Activated T-cell treated with anti-CD3 and anti-CD28 coated beads, Interleukin-2, amount 50 U/mL, for 4 hours (primary cell): ENCODE results near the gene TEX14. TPM values are rescaled to one million over a fixed set of nuclear protein-coding genes. Genes with fewer than 3 reads are reported as not detected.
"Not testable (repeated sequence)": the region's sequence is repeated elsewhere in the genome, so short reads cannot be mapped to it uniquely, and the experiment has no call there.

ENCODE experiments used
- ATAC-seq, 2 donors: fragments of 200-7000 bp; cut with Tn5 transposase; one replicate each; pipeline ENCODE4 v1.10.0; 2021
- DNase-seq: peaks from one replicate; pipeline ENCODE4 v3.0.0-alpha.2; 2020
- H3K27me3 Mint-ChIP-seq: one replicate; pipeline ENCODE4 v1.8.0; 2021; ENCODE audit warnings: low read depth, mixed read lengths
- H3K36me3 Mint-ChIP-seq: one replicate; pipeline ENCODE4 v1.8.0; 2022; ENCODE audit warnings: mixed read lengths; ENCODE audit not compliant: insufficient read depth
- H3K4me1 Mint-ChIP-seq: one replicate; pipeline ENCODE4 v1.8.0; 2021; ENCODE audit warnings: low read depth, mixed read lengths
- H3K4me3 Mint-ChIP-seq: one replicate; pipeline ENCODE4 v1.8.0; 2021; ENCODE audit warnings: mild to moderate bottlenecking, moderate library complexity, mixed read lengths
- H3K9me3 Mint-ChIP-seq: one replicate; pipeline ENCODE4 v1.8.0; 2021; ENCODE audit warnings: mixed read lengths
- total RNA-seq, 3 donors: library from RNA; stranded (reverse); gene quantifications; one replicate each; pipeline ENCODE4 v1.2.1, GENCODE V29; 2021

TEX14 gene
- total RNA-seq, 3 donors from 2014 or later, result 0.20 to 0.43 (median 0.29) TPM

DNA sequence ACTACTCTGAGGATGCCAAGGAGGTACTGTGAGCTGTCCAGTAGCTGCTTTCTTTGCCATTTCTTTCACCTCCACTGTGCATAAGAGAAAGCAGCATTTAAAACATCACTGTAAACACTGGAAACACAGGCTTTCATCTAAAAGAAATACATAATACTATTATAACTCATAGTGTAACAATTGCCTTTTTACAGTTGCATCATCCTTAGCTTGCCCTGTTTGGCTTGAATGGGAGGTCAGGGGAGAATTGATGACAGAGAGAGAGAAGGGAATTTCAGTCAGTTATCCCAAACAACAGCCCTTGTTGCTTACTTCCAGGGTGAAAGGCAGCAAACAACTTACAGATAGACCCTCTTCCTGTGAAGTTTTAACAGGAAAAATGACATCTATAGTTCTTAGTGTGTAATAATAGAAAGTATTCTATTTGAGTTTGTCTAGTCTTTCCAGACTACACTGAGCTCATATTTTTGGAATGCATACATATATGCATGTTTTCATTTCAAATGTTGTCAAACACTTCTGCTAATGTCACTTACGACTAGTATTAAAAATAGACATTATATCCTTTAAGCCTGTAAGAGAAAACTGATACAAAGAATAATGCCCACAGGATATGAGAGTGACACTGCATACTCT lies 105.7 kb downstream of the TEX14 start:
- no peaks in the 10 kb centered on the region for H3K27me3 Mint-ChIP-seq
- no peaks in the 10 kb centered on the region for H3K9me3 Mint-ChIP-seq
- H3K4me1 Mint-ChIP-seq, result peaks cover 4% of the 10 kb centered on the region
- ATAC-seq (no peak), DNase-seq (no peak)
- no peaks in the 10 kb centered on the region for H3K36me3 Mint-ChIP-seq
- H3K4me3 Mint-ChIP-seq, result no peak overlapping the region

DNA sequence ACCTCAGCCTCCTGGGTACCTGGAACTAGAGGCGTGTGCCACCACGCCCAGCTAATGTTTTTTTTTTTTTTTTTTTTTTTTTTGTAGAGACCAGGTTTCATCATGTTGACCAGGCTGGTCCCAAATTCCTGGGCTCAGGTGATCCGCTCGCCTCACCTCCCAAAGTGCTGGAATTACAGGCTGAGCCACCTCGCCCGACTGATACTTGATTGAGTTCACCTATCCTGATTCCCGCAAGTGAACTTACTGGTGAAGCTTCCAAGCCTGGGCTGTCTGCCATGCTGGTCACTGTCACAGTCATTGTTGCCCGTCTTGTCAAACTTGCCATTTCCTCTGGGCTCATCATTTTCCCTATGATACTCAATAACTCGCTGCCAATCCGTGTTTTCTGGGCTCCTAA lies 106.3 kb downstream of the TEX14 start:
- no peak for ATAC-seq
- DNase-seq, result no peak
- Mint-ChIP-seq H3K27me3 (no peaks in the 10 kb centered on the region), H3K4me3 (no peak overlapping the region), H3K9me3 (no peaks in the 10 kb centered on the region), H3K4me1 (peaks cover 4% of the 10 kb centered on the region), H3K36me3 (no peaks in the 10 kb centered on the region)

DNA sequence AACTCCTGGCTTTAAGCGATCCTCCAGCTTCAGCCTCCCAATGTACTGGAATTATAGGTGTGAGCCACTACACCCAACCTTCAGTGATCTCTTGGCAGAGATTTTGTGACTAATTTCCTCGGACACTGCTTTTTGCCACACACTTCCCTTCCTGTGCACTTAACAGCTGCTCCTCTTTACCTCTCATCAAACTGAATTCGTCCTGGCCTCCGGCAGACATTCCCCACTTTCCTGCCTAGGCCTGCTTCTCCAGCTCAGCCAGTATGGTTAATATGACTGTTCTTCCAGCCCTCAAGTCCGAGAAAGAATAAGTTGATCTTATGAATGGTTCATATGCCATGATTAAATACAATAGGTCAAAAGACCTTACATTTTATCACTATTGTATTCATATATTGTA lies 108.4 kb downstream of the TEX14 start:
- no peak for ATAC-seq
- H3K9me3 Mint-ChIP-seq, result no peaks in the 10 kb centered on the region

DNA sequence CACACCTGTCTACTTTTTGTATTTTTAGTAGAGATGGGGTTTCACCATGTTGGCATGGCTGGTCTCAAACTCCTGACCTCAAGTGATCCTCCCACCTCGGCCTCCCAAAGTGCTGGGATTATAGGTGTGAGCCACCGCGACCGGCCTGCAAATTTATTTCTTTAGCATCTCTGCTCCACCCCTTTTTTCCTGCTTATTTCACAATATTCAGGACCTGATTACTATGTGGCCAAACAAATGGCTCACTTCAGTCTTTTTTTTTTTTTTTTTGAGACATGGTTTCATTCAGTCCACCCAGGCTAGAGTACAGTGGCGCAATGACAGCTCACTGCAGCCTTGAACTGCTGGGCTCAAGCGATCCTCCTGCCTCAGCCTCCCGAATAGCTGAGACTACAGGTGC lies 109.1 kb downstream of the TEX14 start:
- H3K4me3 Mint-ChIP-seq, ATAC-seq, H3K9me3 Mint-ChIP-seq, H3K27me3 Mint-ChIP-seq, DNase-seq, H3K4me1 Mint-ChIP-seq, H3K36me3 Mint-ChIP-seq: not testable (repeated sequence)

More for the DNA sequence above, 108.4 kb downstream of the TEX14 start:
- H3K4me3 Mint-ChIP-seq, result no peak overlapping the region
- no peaks in the 10 kb centered on the region for H3K36me3 Mint-ChIP-seq
- peaks cover 4% of the 10 kb centered on the region for H3K4me1 Mint-ChIP-seq
- no peaks in the 10 kb centered on the region for H3K27me3 Mint-ChIP-seq
- no peak for DNase-seq

DNA sequence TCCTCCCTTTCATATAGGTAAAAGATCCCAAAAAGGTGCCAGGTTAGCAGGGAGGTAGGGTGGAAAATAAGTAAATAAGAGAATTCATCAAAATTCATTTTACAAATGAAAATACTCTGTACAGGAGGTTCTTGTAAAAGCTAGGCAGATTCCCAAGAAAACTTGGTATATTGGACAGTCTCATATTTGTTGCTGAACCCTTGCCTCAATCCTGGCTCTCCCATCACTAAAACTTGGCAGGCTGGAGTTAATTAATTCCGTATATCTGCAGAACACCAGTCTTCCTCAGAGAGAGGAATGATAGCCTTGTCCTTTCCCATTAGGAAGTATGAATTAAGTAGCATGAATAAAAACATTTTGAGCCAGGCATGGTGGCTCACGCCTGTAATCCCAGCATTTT lies 111.2 kb downstream of the TEX14 start:
- Mint-ChIP-seq H3K4me1 (no peaks in the 10 kb centered on the region), H3K4me3 (no peak overlapping the region), H3K27me3 (no peaks in the 10 kb centered on the region), H3K36me3 (no peaks in the 10 kb centered on the region), H3K9me3 (no peaks in the 10 kb centered on the region)
- DNase-seq (no peak), ATAC-seq (no peak)

DNA sequence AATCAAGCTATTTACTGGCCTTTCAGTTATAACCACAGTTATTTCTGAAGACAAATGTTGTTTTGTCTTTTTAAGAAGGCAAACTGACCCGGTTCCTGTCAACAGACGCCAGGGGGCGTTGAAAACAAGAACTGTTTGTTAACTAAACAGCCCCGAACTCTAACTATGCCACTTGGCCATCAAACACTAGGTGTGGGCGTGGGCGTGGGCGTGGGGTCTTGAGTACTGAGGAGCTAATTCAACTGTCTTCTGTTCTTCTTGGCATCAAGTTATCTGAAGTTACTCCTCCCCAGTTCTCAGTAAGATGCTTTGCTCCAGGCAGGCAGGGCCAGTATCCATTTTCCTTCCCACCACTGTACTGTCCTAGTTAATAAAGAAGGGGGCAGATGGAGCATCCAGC lies 114.1 kb downstream of the TEX14 start:
- H3K9me3 Mint-ChIP-seq, result no peaks in the 10 kb centered on the region
- no peaks in the 10 kb centered on the region for H3K27me3 Mint-ChIP-seq
- DNase-seq, result peak; percentile 46
- no peak overlapping the region for H3K4me3 Mint-ChIP-seq
- no peaks in the 10 kb centered on the region for H3K4me1 Mint-ChIP-seq
- no peak for ATAC-seq
- H3K36me3 Mint-ChIP-seq, result no peaks in the 10 kb centered on the region

DNA sequence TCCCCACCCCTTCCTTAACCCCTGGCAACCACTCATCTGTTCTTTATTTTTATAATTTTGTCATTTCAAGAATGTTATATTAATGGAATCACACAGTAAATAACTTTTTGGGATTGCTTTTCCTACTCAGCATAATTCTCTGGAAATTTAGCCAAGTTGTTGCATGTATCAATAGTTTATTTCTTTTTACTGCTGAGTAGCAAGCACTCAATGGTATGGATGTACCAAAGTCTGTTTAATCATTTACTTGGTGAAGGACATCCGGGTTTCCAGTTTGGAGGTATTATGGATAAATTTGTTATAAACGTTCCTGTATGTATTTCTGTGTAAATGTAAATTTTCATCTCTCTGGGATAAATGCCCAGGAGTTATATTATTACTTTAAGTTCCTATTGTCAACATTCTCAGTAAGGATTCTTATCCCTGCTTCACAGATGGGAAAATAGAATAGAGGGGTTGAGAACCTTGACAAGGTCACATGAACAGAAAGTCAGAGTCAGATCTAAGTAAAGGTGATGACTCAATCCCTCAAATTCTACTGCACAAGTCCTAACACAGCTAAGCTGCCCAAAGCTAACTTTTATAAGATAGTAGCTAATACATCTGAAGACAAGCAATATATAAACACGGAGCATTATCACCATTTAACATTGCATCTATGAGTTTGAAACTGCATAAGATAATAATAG lies 115.0 kb downstream of the TEX14 start:
- Mint-ChIP-seq H3K4me3 (no peak overlapping the region), H3K27me3 (no peaks in the 10 kb centered on the region), H3K9me3 (no peaks in the 10 kb centered on the region), H3K36me3 (no peaks in the 10 kb centered on the region), H3K4me1 (no peaks in the 10 kb centered on the region)
- ATAC-seq, result no peak
- DNase-seq, result no peak

DNA sequence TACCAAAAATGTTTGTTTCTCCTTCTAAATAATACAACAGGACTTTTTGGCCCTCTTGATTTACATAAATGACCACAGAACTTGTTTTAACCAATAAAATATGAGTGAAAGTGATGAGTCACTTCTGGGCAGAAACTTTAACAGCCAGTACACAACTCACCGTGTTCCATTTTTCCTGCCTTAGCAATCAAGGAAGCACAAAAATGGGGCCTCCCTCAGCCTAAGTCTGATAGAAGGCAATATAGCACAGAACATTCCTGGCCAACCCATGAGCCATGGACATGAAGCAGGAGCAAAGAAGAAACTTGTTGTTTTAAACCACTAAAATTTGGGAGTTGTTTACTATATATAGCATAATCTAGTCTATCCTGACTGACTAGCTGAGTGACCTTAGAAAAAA lies 116.3 kb downstream of the TEX14 start:
- no peak for DNase-seq
- no peak for ATAC-seq
- H3K36me3 Mint-ChIP-seq, result no peaks in the 10 kb centered on the region
- H3K4me1 Mint-ChIP-seq, result no peaks in the 10 kb centered on the region
- H3K4me3 Mint-ChIP-seq, result no peak overlapping the region
- H3K27me3 Mint-ChIP-seq, result no peaks in the 10 kb centered on the region
- H3K9me3 Mint-ChIP-seq, result no peaks in the 10 kb centered on the region

DNA sequence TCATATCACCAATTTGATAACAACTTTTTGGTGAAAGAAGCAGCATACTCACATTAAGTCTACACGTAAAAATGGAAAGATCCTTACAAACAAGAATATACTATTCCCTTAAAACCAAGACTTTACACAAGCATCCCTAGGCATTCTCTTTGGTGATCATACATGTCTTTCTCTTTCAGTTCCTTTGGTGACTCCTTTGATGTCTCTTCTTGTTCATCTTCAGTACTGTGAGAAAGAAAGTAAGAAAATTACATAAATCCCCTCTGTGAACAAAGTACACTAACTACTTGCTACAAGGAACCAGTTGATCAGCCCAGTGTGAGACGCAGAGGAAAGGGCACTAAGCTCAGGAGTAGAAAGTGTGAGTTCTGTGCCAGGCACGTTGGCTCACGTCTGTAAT lies 117.8 kb downstream of the TEX14 start:
- ATAC-seq (no peak), DNase-seq (no peak)
- Mint-ChIP-seq H3K4me3 (no peak overlapping the region), H3K4me1 (no peaks in the 10 kb centered on the region), H3K36me3 (no peaks in the 10 kb centered on the region), H3K27me3 (no peaks in the 10 kb centered on the region), H3K9me3 (no peaks in the 10 kb centered on the region)

DNA sequence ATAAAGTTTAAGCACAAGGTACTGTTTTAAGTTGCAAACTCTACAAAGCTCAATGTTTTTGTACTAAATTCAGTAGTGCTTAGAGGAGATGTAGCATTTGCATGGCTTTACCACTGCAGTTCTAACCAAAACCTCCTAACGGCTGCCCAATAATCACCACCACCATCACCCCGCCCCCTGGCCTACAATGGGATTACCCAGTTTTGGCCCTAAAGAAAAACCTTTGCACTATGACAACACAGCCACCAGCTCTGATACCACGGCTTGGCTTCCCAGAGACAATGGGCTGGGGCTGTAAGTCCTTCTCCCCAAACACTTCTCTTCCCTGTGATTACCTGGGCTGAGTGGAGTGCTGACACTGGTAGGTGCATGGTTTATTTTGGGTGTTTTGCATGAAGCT lies 119.0 kb downstream of the TEX14 start:
- H3K9me3 Mint-ChIP-seq, result no peaks in the 10 kb centered on the region
- no peaks in the 10 kb centered on the region for H3K36me3 Mint-ChIP-seq
- no peak overlapping the region for H3K4me3 Mint-ChIP-seq
- H3K27me3 Mint-ChIP-seq, result no peaks in the 10 kb centered on the region
- H3K4me1 Mint-ChIP-seq, result no peaks in the 10 kb centered on the region
- DNase-seq, result no peak
- no peak for ATAC-seq

DNA sequence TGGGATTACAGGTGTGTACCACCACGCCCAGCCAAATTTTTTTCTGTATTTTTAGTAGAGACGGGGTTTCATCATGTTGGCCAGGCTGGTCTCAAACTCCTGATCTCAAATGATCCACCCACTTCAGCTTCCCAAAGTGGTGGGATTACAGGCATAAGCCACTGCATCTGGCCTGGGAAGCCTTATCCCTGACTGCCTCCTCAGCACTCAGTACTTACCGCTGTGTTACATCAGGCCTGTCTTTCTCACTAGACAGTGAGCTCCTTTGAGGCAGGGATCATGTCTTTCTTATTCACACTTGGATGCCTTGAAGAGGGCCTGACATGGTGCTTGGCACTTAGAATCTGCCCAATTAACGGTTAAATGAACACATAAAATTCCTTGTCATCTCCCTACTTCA lies 121.1 kb downstream of the TEX14 start:
- H3K36me3 Mint-ChIP-seq, result no peaks in the 10 kb centered on the region
- no peak for DNase-seq

DNA sequence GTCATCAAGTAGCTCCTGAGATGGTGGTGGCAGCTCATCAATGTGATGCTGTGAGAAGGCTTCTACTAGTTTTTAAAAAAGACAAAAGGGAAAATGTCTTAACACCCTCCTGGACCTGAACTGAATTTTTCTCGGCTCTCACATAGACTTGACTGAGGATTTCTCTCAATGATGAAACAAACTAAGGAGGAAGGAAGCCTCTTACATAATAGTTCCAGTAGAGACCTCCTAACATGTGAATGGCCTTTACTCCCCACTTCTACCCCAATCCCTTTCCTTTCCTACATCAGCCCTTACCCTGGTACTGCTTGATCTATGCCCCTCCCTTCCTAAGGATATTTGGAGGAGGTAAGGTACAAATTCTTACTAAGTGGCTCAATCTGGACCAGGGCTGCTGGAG lies 122.6 kb downstream of the TEX14 start:
- no peaks in the 10 kb centered on the region for H3K4me1 Mint-ChIP-seq
- ATAC-seq, result no peak
- no peak overlapping the region for H3K4me3 Mint-ChIP-seq
- no peaks in the 10 kb centered on the region for H3K9me3 Mint-ChIP-seq
- H3K36me3 Mint-ChIP-seq, result no peaks in the 10 kb centered on the region
- no peak for DNase-seq
- no peaks in the 10 kb centered on the region for H3K27me3 Mint-ChIP-seq

More for the DNA sequence above, 121.1 kb downstream of the TEX14 start:
- ATAC-seq, result no peak
- Mint-ChIP-seq H3K27me3 (no peaks in the 10 kb centered on the region), H3K4me1 (no peaks in the 10 kb centered on the region), H3K9me3 (no peaks in the 10 kb centered on the region), H3K4me3 (no peak overlapping the region)

DNA sequence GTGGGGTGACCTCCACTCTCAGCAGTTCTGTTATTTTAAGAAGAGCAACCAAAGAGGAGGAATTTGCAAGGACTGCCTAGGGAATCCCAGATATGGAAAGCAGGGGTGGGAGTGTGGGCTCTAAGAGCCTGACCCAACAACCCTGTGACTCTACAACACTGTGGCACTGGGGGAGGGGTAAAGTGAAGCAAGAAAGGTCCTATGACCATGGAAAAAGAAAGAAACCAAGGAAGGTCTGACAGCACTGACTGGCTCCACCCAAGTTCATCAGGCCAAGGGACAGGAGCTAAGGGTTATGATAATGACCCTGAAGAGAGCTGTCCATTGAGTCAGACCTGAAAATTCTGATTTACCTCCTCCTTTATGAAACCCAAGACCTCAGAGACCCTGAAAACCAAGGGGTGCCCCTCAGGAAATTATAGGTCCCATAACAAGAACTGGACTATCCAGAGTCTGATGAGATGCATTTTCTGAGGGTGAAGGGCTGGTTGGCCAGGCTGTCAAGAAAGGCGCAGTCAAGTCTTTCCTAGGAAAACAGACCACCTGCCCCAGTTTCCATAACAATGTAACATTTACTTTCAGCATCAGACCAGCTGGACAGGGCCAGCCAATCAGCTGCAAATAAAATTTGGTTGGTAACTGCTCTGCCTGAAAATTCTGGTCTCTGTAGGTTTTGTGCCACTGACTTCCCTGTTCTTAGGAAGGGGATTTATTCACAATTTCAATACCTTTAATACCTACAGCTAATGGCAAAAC lies 123.6 kb downstream of the TEX14 start:
- Mint-ChIP-seq H3K36me3 (no peaks in the 10 kb centered on the region), H3K4me1 (no peaks in the 10 kb centered on the region), H3K4me3 (no peak overlapping the region), H3K27me3 (no peaks in the 10 kb centered on the region), H3K9me3 (no peaks in the 10 kb centered on the region)
- no peak for ATAC-seq
- no peak for DNase-seq

DNA sequence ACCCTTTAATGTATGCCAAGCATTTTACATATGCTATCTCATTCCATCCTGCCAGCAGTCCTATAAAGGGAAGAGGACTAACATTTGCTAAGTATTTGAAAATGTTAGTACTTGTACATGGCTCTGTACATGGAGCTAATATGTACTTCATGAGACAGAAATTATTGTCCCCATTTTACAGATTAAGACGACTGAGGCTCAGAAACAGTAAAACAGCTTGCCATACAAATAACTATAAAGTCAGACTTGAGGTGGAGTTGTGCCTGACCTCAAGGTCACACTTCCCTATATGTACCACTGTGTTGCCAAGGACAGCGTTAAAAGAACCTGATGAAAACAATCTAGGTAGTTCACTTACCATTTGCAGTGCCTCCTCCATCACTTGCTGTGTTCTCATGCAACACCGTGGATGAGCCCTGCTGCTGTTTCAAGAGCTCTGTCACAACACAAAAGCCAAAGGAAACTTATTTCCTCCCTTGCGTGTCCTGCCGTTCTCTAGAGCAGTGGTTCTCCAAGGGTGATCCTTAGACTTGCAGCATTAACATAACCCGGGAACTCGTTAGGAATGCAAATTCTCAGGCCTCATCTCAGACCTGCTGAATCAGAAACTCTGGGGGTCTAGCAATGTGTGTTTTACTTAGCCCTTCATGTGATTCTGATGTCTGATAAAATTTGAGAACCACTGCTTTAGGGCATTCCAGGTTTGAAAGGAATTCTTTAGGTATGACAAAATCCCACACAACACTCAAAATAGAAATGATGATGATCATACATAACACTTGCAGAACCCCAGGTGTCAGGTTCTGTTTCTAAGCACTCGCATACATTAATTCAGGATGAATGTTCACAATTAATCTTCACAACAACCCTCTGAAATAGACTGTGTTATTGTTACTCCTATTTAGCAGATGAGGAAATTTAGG lies 126.2 kb downstream of the TEX14 start:
- Mint-ChIP-seq H3K27me3 (no peaks in the 10 kb centered on the region), H3K36me3 (no peaks in the 10 kb centered on the region), H3K4me3 (no peak overlapping the region), H3K9me3 (no peaks in the 10 kb centered on the region), H3K4me1 (no peaks in the 10 kb centered on the region)
- no peak for ATAC-seq
- DNase-seq, result no peak
